Cerebellar nuclear complex (tissue), 1 donor: ENCODE results near the gene ACAA1.
"Not testable (repeated sequence)": the region's sequence is repeated elsewhere in the genome, so short reads cannot be mapped to it uniquely, and the experiment has no call there.

ENCODE experiments used
- DNase-seq, 2 experiments: peaks; one replicate each; lab custom pipeline; 2025; lab: John Stamatoyannopoulos, UW

The ACAA1 gene

DNA sequence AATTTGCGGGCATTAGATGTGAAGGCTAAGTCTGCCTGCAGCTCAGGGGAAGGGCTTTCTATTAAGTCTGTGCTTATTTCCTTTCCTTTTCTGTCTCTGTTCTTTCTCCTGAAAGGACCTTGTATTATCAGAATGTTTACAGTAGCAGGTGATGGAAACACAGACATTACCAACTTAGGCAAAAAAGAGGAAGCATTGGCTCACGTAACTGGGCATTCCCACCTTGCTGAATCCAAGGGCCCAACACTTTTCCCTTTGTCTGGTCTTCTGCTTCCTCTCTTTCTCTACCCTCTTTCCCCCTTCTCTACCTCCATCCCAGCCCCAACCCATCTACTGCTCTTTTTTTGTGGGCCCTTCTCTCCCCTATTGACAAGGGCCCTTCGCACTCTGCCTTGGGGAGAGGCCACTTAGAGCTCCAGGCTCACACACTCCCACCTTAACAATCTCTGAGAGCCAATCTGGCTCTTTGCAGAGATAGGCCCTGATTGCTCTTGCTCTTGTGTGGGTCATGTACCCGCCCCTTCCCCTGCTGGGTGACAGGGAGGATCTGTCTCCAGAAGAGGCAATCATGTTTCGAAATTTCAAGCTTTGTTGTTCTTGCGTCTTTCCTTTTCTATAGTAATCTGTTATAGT lies 35.0 kb downstream of the ACAA1 start:
- DNase-seq: no peak

DNA sequence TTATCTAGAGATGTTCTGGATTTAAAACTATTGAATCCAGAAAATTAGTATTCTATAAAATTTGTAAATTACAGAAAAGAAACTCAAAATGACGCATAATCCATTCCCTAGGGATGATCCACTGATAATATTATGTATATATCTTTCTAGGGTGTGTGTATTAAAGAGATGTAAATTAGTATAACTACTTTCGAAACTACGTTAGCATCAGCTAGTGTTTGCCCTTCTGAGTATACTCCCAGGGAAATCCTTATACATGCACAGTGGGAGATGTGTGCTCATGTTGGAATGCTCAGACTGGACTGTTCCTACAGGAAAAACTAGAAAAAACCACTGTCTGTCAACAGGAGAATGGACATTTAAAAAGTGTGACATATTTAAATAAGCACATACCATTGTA lies 36.4 kb downstream of the ACAA1 start:
- no peak for DNase-seq

GRCh38 chr3:38099518-38099917 lies 37.4 kb downstream of the ACAA1 start:
- DNase-seq: no peak

- DNase-seq: no peak
Measured at GRCh38 chr3:38098376-38098723, 38.6 kb downstream of the ACAA1 start.

GRCh38 chr3:38097446-38098375 lies 39.2 kb downstream of the ACAA1 start:
- DNase-seq: no peak

GRCh38 chr3:38095669-38096483 lies 41.1 kb downstream of the ACAA1 start:
- DNase-seq: no peak

DNA sequence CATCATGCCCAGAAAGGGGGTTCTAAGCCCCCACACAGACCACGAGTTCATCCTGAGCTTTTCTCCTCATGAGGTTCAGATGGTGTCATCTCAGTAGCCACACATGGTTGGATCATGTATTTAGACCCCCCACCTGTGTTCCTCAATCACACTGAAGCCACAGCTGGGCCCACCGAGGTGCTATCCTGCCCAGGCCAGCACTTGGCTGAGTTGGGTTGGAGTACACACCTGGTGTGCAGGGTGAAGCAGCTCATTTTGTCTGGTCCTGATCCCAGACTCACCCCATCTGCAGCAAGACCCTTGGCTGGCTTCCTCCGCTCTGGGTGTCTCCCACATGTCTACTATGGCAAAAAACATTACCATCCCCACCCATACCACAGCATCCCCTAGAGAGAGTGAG lies 41.9 kb downstream of the ACAA1 start:
- DNase-seq: no peak

DNA sequence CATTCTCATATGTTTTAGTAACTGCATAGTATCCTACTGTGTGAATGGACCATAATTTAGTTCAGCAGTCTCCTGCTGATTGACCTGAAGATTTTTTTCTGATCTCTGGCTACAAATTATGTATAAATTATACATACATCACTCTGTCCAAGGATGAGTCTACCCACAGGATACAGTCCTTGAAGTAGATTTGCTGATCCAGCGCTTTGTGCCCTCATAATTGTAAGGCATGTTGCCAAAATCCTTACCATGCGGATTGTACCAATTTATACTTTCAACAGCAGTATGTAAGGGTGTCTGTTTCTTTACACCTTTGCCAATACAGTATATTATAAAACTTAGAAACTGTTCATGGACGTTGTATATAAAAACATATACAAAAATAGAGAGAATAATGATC lies 46.5 kb downstream of the ACAA1 start:
- DNase-seq: no peak

DNA sequence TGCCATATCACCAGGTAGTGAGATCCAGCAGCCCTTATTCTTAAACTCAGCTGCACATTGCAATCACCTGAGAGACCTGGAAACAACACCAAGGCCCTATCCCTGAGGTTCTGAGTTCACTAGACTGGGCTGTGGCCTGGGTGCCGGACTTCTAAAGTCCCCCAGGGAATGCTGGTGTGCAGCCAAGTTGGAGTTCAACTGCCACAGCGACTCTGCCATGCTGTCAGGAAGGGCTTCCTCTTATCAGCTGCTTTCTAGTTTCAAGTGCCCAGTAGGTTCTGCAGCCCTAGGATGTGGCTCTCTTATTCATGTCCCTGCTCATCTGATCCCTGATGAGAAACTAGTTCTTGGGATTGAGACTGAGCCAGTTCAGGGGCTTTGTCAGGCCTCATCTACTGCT lies 47.8 kb downstream of the ACAA1 start:
- DNase-seq: no peak

DNA sequence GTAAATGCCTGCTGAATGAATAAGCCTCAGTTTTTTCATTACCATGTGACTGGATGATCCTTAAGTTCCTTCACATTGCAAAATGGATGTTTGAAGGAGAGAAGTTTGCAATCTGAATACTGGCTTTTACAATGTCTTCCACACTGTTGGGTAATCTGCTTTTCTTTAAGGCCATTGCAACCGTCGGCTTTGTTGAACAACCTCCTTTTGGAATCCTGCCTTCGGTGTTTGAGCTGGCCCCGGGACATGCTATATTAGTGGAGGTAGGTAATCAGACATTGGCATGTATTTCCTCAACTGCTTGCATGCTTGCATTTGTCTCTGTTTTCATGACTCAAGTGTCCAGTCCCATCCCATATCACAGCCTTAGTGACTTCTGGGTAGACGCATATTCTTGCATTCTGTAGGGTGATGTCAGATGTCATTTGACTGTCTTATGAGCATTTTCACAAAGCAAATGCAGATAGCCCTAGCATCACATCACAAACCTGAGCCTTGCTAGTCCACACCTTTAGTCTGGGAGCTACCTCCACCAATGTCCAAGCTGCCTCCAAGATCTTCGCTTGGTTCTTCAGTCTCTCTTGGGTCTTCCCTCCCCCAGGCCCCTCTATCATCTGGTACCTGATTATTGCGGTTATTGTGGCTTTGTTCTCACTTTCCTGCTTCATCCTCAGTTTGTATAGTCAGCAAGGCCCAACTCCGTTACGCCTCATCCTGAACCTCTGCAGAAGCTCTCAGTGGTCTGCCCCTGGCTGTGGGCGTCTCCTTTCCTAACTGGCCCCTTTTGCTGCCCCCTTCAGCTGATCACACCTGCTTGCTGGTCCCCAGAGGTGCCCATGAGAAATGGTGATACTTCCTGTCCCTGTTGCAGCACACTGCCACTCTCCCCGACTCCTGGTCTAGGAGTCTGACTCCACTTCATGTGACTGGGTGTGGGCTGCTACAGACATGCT lies 48.5 kb downstream of the ACAA1 start:
- DNase-seq: no peak

DNA sequence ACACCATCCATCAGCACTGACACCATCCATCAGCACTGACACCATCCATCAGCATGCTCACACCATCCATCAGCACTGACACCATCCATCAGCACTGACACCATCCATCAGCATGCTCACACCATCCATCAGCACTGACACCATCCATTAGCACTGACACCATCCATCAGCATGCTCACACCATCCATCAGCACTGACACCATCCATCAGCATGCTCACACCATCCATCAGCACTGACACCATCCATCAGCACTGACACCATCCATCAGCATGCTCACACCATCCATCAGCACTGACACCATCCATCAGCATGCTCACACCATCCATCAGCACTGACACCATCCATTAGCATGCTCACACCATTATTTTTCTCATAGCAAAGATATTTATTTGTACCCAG lies 49.6 kb downstream of the ACAA1 start:
- not testable (repeated sequence) for DNase-seq

DNA sequence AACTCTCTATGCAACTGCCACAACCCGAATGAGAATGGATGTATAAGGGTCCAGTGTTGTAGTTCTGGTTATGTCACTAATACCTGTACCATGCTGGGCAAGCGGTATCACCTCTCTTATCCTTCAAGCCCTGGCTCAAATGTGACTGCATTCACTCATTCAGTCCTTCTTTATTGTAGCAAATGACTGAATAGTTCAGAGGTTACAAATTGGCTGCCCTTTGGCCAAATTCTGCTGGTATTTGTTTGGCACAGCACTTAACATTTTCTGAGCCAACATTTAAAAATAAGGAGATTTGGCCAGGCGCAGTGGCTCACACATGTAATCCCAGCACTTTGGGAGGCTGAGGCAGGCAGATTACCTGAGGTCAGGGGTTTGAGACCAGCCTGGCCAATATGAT lies 50.4 kb downstream of the ACAA1 start:
- DNase-seq: no peak

DNA sequence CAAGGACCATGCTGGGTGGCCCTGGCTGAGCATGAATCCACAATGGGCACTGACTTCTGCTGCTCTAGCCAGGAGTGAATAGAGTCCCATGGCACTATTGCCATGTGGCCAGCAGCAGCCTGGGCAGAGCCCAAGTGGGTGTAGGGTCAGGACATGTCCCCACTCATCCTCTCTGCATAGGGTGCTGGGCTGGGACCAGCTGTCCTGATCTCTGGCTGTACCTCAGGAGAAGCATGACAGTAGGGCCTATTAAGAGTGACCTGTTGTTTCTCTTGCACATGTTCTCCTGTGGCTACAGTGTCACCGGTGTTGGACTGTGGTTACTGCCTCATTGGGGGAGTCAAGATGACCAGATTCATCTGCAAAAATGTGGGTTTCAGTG lies 51.0 kb downstream of the ACAA1 start:
- no peak for DNase-seq

- DNase-seq: no peak
Measured at GRCh38 chr3:38085311-38085942, 51.5 kb downstream of the ACAA1 start.

GRCh38 chr3:38084334-38085310 lies 52.3 kb downstream of the ACAA1 start:
- DNase-seq: no peak

DNA sequence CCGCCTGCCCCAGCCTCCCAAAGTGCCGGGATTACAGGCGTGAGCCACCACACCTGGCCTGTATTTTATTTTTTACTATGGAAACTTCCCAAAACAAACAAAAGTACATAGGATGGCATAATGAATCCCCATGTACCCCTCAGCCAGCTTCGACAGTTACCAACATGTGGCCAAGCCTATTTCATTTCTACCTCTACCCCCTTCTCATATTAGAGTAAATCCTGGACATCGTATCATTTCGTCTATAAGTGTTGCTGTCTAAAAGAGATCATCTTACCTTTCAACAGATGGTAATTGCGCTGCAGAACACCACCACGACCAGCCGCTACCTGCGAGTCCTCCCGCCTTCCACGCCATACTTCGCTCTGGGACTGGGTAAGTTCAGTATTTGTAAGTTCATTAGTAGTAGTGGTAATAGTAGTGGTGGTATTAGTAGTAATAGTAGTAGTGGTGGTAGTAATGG lies 53.0 kb downstream of the ACAA1 start:
- no peak for DNase-seq

GRCh38 chr3:38083254-38083653 lies 53.7 kb downstream of the ACAA1 start:
- DNase-seq: not testable (repeated sequence)

DNA sequence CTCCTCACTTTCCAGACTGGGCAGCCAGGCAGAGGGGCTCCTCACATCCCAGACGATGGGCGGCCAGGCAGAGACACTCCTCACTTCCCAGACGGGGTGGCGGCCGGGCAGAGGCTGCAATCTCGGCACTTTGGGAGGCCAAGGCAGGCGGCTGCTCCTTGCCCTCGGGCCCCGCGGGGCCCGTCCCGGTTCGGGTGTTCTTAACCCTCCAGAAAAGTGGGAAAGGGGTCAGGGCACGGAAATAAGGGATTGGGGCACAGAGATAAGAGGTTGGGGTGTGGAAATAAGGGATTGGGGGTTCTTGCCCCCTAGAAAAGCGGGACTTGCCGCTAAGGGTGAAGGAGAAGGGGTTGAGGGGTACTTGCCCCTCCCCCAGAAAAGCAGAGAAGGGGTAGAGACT lies 54.6 kb downstream of the ACAA1 start:
- DNase-seq: not testable (repeated sequence)

DNA sequence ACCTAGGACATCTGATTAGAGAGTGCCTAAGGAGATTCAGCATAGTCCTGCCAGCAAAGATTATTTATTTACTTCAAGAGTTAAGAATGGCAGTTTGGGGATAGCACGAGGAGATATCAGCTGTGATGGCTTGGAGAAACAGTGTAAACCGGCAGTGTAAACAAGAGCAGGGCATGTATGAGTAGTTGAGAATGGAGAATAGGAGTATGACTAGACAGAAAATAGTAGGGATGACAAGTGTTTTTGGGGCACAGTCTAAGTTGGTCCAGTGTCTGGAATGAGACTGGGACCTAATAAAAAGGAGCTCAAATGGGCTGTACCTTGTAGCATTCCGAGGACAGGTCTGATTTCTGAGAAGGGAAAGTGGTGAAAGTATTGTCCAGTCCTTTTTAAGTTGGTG lies 59.9 kb downstream of the ACAA1 start:
- DNase-seq: not testable (repeated sequence)
